22Rv1 (cell line): Measurements from ENCODE around the gene SHISA2.

Source experiments
- CTCF ChIP-seq: fragments of 450-650 bp; IDR thresholded peaks from 2 replicates; pipeline ENCODE4 v1.5.1; 2017; ENCODE audit warnings: mild to moderate bottlenecking
- ZFX ChIP-seq: fragments of 450-650 bp; IDR thresholded peaks from 2 replicates; pipeline ENCODE4 v1.6.1; 2017; ENCODE audit warnings: antibody characterized with exemption, borderline replicate concordance

GRCh38 chr13:26060357-26060756 is 8.5 kb upstream of the SHISA2 start:
- TF ChIP-seq CTCF (no peak), ZFX (no peak)
